ENCODE results near the gene GIPC2. TPM values are rescaled to one million over a fixed set of nuclear protein-coding genes. Genes with fewer than 3 reads are reported as not detected.

GIPC2 gene
- total and polyA plus RNA-seq, 10 of the 15 experiments (the other 5 are each of a cell fraction or from before 2014, with no cell fraction given): 0.03 to 0.23 (median 0.06) TPM; not detected in 2

DNA sequence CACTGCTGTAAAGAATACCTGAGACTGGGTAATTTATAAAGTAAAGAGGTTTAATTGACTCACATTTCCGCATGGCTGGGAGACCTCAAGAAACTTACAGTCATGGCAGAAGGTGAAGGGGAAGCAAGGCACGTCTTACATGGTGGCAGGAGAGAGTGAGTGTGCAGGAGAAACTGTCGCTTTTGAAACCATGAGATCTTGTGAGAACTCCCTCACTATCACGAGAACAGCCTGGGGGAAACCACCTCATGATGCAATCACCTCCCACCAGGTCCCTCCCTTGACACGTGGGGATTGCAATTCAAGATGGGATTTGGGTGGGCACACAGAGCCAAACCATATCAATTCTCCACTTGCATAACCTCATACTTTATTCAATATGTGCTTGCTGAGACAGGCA is 76.6 kb downstream of the GIPC2 start:
- SMC1A ChIA-PET (ENCODE audit: uncharacterized antibody, unreplicated experiment): interaction anchor here (1.0 kb wide), 1 partner anchor 10 kb away, joined by 3 read pairs; no protein-coding TSS in a partner anchor
- H3K4me2 ChIP-seq (ENCODE audit: control insufficient read depth, insufficient read depth): no peak overlapping the region
- H4K20me1 ChIP-seq (ENCODE audit: control insufficient read depth, insufficient read depth): no peaks in the 10 kb centered on the region
- no peaks in the 10 kb centered on the region for H3K4me1 ChIP-seq (ENCODE audit: control insufficient read depth, insufficient read depth, low read length)
- no peak overlapping the region for H2AFZ ChIP-seq (ENCODE audit: control insufficient read depth, low read depth, low read length)
- CTCF ChIA-PET: interaction anchor here (0.9 to 3.4 kb wide), 4 partner anchors 8 to 297 kb away, joined by 3 to 13 read pairs (median 6); no protein-coding TSS in a partner anchor
- POLR2A ChIA-PET: interaction anchor here (0.7 kb wide), 1 partner anchor 546 kb away, joined by 4 read pairs; no protein-coding TSS in a partner anchor
- intact Hi-C loops (cut with micrococcal nuclease; ENCODE audit: unreplicated experiment) (no loop called here), in situ Hi-C loops (cut with MboI) (no loop called here)
- H3K9me3 ChIP-seq (replicated peaks; ENCODE audit: control insufficient read depth, insufficient read depth, low read length): no peaks in the 10 kb centered on the region; the same call in 2 of the 3 replicates
- no TSS peak for BruUV-seq (replicated peaks)
- no peak overlapping the region for H3K27ac ChIP-seq (ENCODE audit: control insufficient read depth, insufficient read depth)
- FAIRE-seq (no peak), ATAC-seq (no peak), DNase-seq (ENCODE audit: low read depth, low spot score) (no peak)
- H3K36me3 ChIP-seq (ENCODE audit: control insufficient read depth in 2 of 2, insufficient read depth in 2 of 2, low read length in 1 of 2): no peaks in the 10 kb centered on the region
- H3K9ac ChIP-seq (ENCODE audit: control insufficient read depth, insufficient read depth, low read length): no peak overlapping the region
- 24% methylated on average over 5 of the region's 5 CpGs for WGBS (ENCODE audit: insufficient coverage, insufficient replicate concordance, low lambda C conversion rate, missing lambda C conversion rate)
- H3K79me2 ChIP-seq (ENCODE audit: control insufficient read depth, insufficient read depth, low read length): no peaks in the 10 kb centered on the region
- RAD21 ChIA-PET (ENCODE audit: unreplicated experiment): no interaction called here
- TF ChIP-seq ESRRA (IDR thresholded peaks at IDR 0.05; ENCODE audit: low read length): no peak
- no peak for TF ChIP-seq KDM1A (IDR thresholded peaks at IDR 0.05; ENCODE audit: borderline replicate concordance)
- no peak overlapping the region for H3K4me3 ChIP-seq
- no peaks in the 10 kb centered on the region for H3K27me3 ChIP-seq (replicated peaks in 1 of 2; ENCODE audit: control insufficient read depth in 2 of 2, insufficient read depth in 2 of 2, low read length in 1 of 2)

DNA sequence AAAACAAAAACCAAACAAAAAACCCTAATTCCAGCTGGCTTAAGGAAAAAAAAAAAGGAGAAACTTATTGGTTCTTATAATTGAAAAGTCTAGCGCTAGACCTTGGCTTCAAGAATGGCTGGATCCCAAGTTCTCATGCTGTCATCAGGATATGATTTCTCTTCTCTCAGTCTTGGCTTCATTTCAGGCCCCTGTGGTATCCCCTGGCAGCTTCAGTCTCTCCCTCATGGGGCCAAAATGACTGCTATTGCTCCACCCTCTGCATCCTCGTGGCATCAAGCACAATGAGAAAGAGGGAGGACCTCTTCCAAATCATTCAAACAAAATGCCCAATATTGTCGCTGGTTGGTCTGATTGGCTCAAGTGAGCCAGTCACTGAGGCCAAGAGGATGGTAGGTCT is 80.7 kb downstream of the GIPC2 start:
- CTCF ChIA-PET: interaction anchor here (0.6 to 2.6 kb wide), 3 partner anchors 11 to 467 kb away, joined by 3 to 11 read pairs (median 3); no protein-coding TSS in a partner anchor
- no peak for FAIRE-seq
- in situ Hi-C loops (cut with MboI) (no loop called here), intact Hi-C loops (cut with micrococcal nuclease; ENCODE audit: unreplicated experiment) (no loop called here)
- no peaks in the 10 kb centered on the region for H3K36me3 ChIP-seq (ENCODE audit: control insufficient read depth in 2 of 2, insufficient read depth in 2 of 2, low read length in 1 of 2)
- H4K20me1 ChIP-seq (ENCODE audit: control insufficient read depth, insufficient read depth): no peaks in the 10 kb centered on the region
- H3K9ac ChIP-seq (ENCODE audit: control insufficient read depth, insufficient read depth, low read length): no peak overlapping the region
- no peaks in the 10 kb centered on the region; the same call in 2 of the 3 replicates for H3K9me3 ChIP-seq (replicated peaks; ENCODE audit: control insufficient read depth, insufficient read depth, low read length)
- RAD21 ChIA-PET (ENCODE audit: unreplicated experiment): no interaction called here
- no peak overlapping the region for H3K4me3 ChIP-seq
- ATAC-seq: no peak
- BruUV-seq (replicated peaks): no TSS peak
- no peak for DNase-seq (ENCODE audit: low read depth, low spot score)
- POLR2A ChIA-PET: no interaction called here
- TF ChIP-seq SREBF1 (IDR thresholded peaks at IDR 0.05; ENCODE audit: low read length): no peak
- TF ChIP-seq NFYB (IDR thresholded peaks at IDR 0.05; ENCODE audit: insufficient read depth, low read depth, low read length): no peak
- no peak for TF ChIP-seq POU2F2 (IDR thresholded peaks at IDR 0.05; ENCODE audit: borderline replicate concordance, low read depth, low read length)
- no peak for TF ChIP-seq SMC3 (IDR thresholded peaks at IDR 0.05; ENCODE audit: borderline replicate concordance, low read length)
- no peak for TF ChIP-seq RFX5 (IDR thresholded peaks at IDR 0.05; ENCODE audit: low read depth, low read length)
- TF ChIP-seq EP300 (IDR thresholded peaks at IDR 0.05; ENCODE audit: borderline replicate concordance in 1 of 2, control insufficient read depth in 1 of 2, low read depth in 2 of 2, low read length in 2 of 2): no peak
- TF ChIP-seq NFYA (IDR thresholded peaks at IDR 0.05; ENCODE audit: borderline replicate concordance, low read depth, low read length): no peak
- TF ChIP-seq, protein P1, sequence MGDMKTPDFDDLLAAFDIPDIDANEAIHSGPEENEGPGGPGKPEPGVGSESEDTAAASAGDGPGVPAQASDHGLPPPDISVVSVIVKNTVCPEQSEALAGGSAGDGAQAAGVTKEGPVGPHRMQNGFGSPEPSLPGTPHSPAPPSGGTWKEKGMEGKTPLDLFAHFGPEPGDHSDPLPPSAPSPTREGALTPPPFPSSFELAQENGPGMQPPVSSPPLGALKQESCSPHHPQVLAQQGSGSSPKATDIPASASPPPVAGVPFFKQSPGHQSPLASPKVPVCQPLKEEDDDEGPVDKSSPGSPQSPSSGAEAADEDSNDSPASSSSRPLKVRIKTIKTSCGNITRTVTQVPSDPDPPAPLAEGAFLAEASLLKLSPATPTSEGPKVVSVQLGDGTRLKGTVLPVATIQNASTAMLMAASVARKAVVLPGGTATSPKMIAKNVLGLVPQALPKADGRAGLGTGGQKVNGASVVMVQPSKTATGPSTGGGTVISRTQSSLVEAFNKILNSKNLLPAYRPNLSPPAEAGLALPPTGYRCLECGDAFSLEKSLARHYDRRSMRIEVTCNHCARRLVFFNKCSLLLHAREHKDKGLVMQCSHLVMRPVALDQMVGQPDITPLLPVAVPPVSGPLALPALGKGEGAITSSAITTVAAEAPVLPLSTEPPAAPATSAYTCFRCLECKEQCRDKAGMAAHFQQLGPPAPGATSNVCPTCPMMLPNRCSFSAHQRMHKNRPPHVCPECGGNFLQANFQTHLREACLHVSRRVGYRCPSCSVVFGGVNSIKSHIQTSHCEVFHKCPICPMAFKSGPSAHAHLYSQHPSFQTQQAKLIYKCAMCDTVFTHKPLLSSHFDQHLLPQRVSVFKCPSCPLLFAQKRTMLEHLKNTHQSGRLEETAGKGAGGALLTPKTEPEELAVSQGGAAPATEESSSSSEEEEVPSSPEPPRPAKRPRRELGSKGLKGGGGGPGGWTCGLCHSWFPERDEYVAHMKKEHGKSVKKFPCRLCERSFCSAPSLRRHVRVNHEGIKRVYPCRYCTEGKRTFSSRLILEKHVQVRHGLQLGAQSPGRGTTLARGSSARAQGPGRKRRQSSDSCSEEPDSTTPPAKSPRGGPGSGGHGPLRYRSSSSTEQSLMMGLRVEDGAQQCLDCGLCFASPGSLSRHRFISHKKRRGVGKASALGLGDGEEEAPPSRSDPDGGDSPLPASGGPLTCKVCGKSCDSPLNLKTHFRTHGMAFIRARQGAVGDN (IDR thresholded peaks at IDR 0.05): no peak
- TF ChIP-seq STAT3 (IDR thresholded peaks at IDR 0.05; ENCODE audit: low read depth, low read length): no peak
- TF ChIP-seq BHLHE40 (IDR thresholded peaks at IDR 0.05; ENCODE audit: borderline replicate concordance in 1 of 2, low read depth in 2 of 2, low read length in 1 of 2): no peak
- TF ChIP-seq PAX8 (IDR thresholded peaks at IDR 0.05): no peak
- no peak for TF ChIP-seq FOXM1 (IDR thresholded peaks at IDR 0.05; ENCODE audit: low read depth, low read length)
- no peak for TF ChIP-seq KLF5 (IDR thresholded peaks at IDR 0.05; ENCODE audit: partially characterized antibody)
- no peaks in the 10 kb centered on the region for H3K4me1 ChIP-seq (ENCODE audit: control insufficient read depth, insufficient read depth, low read length)
- no peaks in the 10 kb centered on the region for H3K27me3 ChIP-seq (replicated peaks in 1 of 2; ENCODE audit: control insufficient read depth in 2 of 2, insufficient read depth in 2 of 2, low read length in 1 of 2)
- no peak overlapping the region for H2AFZ ChIP-seq (ENCODE audit: control insufficient read depth, low read depth, low read length)
- H3K27ac ChIP-seq (ENCODE audit: control insufficient read depth, insufficient read depth): no peak overlapping the region
- 49% methylated on average over 3 of the region's 3 CpGs for WGBS (ENCODE audit: insufficient coverage, insufficient replicate concordance, low lambda C conversion rate, missing lambda C conversion rate)
- H3K79me2 ChIP-seq (ENCODE audit: control insufficient read depth, insufficient read depth, low read length): no peaks in the 10 kb centered on the region
- H3K4me2 ChIP-seq (ENCODE audit: control insufficient read depth, insufficient read depth): no peak overlapping the region
- SMC1A ChIA-PET (ENCODE audit: uncharacterized antibody, unreplicated experiment): interaction anchor here (1.8 to 1.9 kb wide), 2 partner anchors 19 to 480 kb away, joined by 4 to 9 read pairs; no protein-coding TSS in a partner anchor

All from GM12878 (cell line).